Measurements from ENCODE around the gene SNRPD1. TPM values are rescaled to one million over a fixed set of nuclear protein-coding genes. Genes with fewer than 3 reads are reported as not detected.

SNRPD1 gene
- total and polyA plus RNA-seq, 9 of the 15 experiments (the other 6 are each of a cell fraction or from before 2014, with no cell fraction given) = 186 to 1,063 (median 313) TPM

DNA sequence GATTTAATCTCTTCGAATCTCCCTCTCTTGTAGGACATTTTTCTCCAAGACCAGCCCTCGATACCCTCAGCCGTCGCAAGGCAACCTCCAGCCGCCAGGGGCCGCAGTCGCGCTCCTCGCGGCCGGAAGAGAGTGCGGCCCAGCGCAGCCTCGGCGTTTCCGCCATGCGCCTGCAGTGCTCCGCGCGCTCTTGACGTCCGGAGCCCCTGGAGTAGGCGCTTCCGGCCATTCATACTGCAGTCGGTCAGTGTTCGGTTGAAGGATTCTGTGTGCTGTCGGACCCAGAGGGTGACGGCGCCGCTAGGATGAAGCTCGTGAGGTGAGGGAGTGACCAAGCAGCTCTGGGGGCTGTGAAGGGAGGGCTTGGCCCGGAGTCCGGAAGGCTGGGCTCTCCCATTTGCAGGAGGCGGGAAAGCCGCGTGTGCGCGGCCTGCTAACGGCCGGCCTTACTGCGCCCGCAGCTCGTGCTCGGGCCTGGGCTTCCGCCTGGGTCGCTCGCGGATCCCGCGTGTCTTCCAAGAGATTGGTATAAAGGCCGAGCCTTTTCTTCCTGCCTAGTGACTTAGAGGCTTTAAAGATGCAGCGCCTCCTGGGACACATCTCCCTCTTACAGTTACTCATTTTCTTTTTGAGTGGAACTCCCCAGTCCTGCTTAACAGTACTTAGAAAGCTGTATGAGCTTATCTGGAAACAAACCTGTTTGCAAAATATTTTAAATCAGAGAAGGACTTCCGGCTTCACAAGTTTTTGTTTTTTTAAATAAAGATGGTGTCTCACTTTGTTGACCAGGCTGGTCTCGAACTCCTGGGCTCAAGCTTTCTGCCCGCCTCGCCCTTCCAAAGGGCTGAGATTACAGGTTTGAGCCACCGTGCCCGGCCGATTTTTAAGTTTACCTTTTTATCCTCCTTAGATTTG lies at the start of gene SNRPD1 (continued):
- TF ChIP-seq, protein P1, sequence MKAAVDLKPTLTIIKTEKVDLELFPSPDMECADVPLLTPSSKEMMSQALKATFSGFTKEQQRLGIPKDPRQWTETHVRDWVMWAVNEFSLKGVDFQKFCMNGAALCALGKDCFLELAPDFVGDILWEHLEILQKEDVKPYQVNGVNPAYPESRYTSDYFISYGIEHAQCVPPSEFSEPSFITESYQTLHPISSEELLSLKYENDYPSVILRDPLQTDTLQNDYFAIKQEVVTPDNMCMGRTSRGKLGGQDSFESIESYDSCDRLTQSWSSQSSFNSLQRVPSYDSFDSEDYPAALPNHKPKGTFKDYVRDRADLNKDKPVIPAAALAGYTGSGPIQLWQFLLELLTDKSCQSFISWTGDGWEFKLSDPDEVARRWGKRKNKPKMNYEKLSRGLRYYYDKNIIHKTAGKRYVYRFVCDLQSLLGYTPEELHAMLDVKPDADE (conservative IDR thresholded peaks at IDR 0.05; ENCODE audit: control insufficient read depth, low read depth, low read length) = peak; percentile 90
- TF ChIP-seq C11orf30 (IDR thresholded peaks at IDR 0.05; ENCODE audit: low read depth) (peak; percentile 87), YBX1 (IDR thresholded peaks at IDR 0.05) (no peak), DIDO1 (tag; IDR thresholded peaks at IDR 0.05; ENCODE audit: low read depth) (peak; percentile 77), ZNF780A (CRISPR knock-in tag; IDR thresholded peaks at IDR 0.05) (no peak), MTA1 (IDR thresholded peaks at IDR 0.05; ENCODE audit: borderline replicate concordance) (0 out of 2 replicates have a peak, but pooled peaks have one; percentile 56), HDAC3 (IDR thresholded peaks at IDR 0.05; ENCODE audit: borderline replicate concordance, partially characterized antibody) (no peak), ZNF75A (CRISPR knock-in tag; IDR thresholded peaks at IDR 0.05) (no peak), ATF7 (IDR thresholded peaks at IDR 0.05) (peak; percentile 88), ZNF24 (IDR thresholded peaks at IDR 0.05) (peak; percentile 62), RCOR1 (IDR thresholded peaks at IDR 0.05; ENCODE audit: borderline replicate concordance in 1 of 2, low read depth in 2 of 2, low read length in 2 of 2) (peak in 1 of 2 experiments; percentile 57; a peak in 1 of 4 replicates), HSF4 (CRISPR knock-in tag; IDR thresholded peaks at IDR 0.05; ENCODE audit: borderline replicate concordance) (no peak), ZNF184 (CRISPR knock-in tag; IDR thresholded peaks at IDR 0.05) (no peak), CCAR2 (IDR thresholded peaks at IDR 0.05; ENCODE audit: low read depth, low read length) (no peak), CBFA2T3 (IDR thresholded peaks at IDR 0.05) (no peak), ZFPM2 (CRISPR knock-in tag; IDR thresholded peaks at IDR 0.05) (no peak)
- TF ChIP-seq, protein P2, sequence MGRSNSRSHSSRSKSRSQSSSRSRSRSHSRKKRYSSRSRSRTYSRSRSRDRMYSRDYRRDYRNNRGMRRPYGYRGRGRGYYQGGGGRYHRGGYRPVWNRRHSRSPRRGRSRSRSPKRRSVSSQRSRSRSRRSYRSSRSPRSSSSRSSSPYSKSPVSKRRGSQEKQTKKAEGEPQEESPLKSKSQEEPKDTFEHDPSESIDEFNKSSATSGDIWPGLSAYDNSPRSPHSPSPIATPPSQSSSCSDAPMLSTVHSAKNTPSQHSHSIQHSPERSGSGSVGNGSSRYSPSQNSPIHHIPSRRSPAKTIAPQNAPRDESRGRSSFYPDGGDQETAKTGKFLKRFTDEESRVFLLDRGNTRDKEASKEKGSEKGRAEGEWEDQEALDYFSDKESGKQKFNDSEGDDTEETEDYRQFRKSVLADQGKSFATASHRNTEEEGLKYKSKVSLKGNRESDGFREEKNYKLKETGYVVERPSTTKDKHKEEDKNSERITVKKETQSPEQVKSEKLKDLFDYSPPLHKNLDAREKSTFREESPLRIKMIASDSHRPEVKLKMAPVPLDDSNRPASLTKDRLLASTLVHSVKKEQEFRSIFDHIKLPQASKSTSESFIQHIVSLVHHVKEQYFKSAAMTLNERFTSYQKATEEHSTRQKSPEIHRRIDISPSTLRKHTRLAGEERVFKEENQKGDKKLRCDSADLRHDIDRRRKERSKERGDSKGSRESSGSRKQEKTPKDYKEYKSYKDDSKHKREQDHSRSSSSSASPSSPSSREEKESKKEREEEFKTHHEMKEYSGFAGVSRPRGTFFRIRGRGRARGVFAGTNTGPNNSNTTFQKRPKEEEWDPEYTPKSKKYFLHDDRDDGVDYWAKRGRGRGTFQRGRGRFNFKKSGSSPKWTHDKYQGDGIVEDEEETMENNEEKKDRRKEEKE (IDR thresholded peaks at IDR 0.05; ENCODE audit: borderline replicate concordance in 1 of 2, control insufficient read depth in 1 of 2, low read depth in 2 of 2, low read length in 1 of 2) = peak in 1 of 2 experiments; percentile 92; a peak in 2 of 4 replicates
- TF ChIP-seq, protein P3, sequence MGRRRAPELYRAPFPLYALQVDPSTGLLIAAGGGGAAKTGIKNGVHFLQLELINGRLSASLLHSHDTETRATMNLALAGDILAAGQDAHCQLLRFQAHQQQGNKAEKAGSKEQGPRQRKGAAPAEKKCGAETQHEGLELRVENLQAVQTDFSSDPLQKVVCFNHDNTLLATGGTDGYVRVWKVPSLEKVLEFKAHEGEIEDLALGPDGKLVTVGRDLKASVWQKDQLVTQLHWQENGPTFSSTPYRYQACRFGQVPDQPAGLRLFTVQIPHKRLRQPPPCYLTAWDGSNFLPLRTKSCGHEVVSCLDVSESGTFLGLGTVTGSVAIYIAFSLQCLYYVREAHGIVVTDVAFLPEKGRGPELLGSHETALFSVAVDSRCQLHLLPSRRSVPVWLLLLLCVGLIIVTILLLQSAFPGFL (CRISPR knock-in tag; IDR thresholded peaks at IDR 0.05) = 0 out of 2 replicates have a peak, but pooled peaks have one; percentile 25

Measured in K562 (cell line).